ENCODE measurements around the gene ZNF124.

- no peak for TF ChIP-seq CTCF (IDR thresholded peaks at IDR 0.05)
- TF ChIP-seq POLR2A (IDR thresholded peaks at IDR 0.05) = no peak
These were observed 41.1 kb upstream of the ZNF124 start for GRCh38 chr1:247212627-247213617.

Data from lower leg skin (tissue), 3 donors.